ENCODE measurements around the gene SLC19A1. TPM values are rescaled to one million over a fixed set of nuclear protein-coding genes. Genes with fewer than 3 reads are reported as not detected.

Gene SLC19A1
- total RNA-seq, 4 donors from 2014 or later, result 7.0 to 9.8 (median 7.9) TPM

GRCh38 chr21:45515241-45516061, 26.8 kb downstream of the SLC19A1 start:
- Histone ChIP-seq H3K27me3 (no peaks in the 10 kb centered on the region), H3K9me3 (no peaks in the 10 kb centered on the region), H3K4me3 (no peak overlapping the region), H3K27ac (no peak overlapping the region), H3K36me3 (peaks cover 28% of the 10 kb centered on the region), H3K4me1 (no peaks in the 10 kb centered on the region)
- TF ChIP-seq, protein P1, sequence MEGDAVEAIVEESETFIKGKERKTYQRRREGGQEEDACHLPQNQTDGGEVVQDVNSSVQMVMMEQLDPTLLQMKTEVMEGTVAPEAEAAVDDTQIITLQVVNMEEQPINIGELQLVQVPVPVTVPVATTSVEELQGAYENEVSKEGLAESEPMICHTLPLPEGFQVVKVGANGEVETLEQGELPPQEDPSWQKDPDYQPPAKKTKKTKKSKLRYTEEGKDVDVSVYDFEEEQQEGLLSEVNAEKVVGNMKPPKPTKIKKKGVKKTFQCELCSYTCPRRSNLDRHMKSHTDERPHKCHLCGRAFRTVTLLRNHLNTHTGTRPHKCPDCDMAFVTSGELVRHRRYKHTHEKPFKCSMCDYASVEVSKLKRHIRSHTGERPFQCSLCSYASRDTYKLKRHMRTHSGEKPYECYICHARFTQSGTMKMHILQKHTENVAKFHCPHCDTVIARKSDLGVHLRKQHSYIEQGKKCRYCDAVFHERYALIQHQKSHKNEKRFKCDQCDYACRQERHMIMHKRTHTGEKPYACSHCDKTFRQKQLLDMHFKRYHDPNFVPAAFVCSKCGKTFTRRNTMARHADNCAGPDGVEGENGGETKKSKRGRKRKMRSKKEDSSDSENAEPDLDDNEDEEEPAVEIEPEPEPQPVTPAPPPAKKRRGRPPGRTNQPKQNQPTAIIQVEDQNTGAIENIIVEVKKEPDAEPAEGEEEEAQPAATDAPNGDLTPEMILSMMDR (IDR thresholded peaks at IDR 0.05), result no peak
- TF ChIP-seq POLR2AphosphoS5 (IDR thresholded peaks at IDR 0.05) (no peak), POLR2A (IDR thresholded peaks at IDR 0.05) (no peak), EP300 (IDR thresholded peaks at IDR 0.05) (no peak)
- 93% methylated on average over 14 of the region's 31 CpGs for WGBS
- DNase-seq (ENCODE audit: low spot score in 2 of 2), result peak; percentile 56 to 75

- H3K36me3 ChIP-seq, result peaks cover 38% of the 10 kb centered on the region
- no peak overlapping the region for H3K4me3 ChIP-seq
- no peaks in the 10 kb centered on the region for H3K27me3 ChIP-seq
- no peaks in the 10 kb centered on the region for H3K4me1 ChIP-seq
- peak; percentile 49 to 71 for DNase-seq (ENCODE audit: low spot score in 2 of 2)
- no peaks in the 10 kb centered on the region for H3K9me3 ChIP-seq
- WGBS, result 86% methylated on average over 9 of the region's 22 CpGs
- H3K27ac ChIP-seq, result peak overlapping the region; percentile 0
- TF ChIP-seq POLR2AphosphoS5 (IDR thresholded peaks at IDR 0.05) (no peak), POLR2A (IDR thresholded peaks at IDR 0.05) (no peak), EP300 (IDR thresholded peaks at IDR 0.05) (no peak)
- TF ChIP-seq, protein P1 (IDR thresholded peaks at IDR 0.05), result no peak
These were observed 27.8 kb downstream of the SLC19A1 start for GRCh38 chr21:45514311-45515021.

- WGBS, result 82% methylated on average over 6 of the region's 11 CpGs
- peak overlapping the region; percentile 0 for H3K27ac ChIP-seq
These were observed 28.4 kb downstream of the SLC19A1 start for GRCh38 chr21:45513741-45514310.

GRCh38 chr21:45513003-45513717, 29.1 kb downstream of the SLC19A1 start:
- Histone ChIP-seq H3K4me3 (no peak overlapping the region), H3K27me3 (no peaks in the 10 kb centered on the region), H3K27ac (peak overlapping the region; percentile 34), H3K4me1 (no peaks in the 10 kb centered on the region), H3K36me3 (peaks cover 43% of the 10 kb centered on the region), H3K9me3 (no peaks in the 10 kb centered on the region)
- TF ChIP-seq POLR2A (IDR thresholded peaks at IDR 0.05), result no peak
- 58% methylated on average over 5 of the region's 19 CpGs for WGBS
- peak; percentile 56 to 76 for DNase-seq (ENCODE audit: low spot score in 2 of 2)

More at GRCh38 chr21:45513741-45514310, 28.4 kb downstream of the SLC19A1 start:
- Histone ChIP-seq H3K4me1 (no peaks in the 10 kb centered on the region), H3K9me3 (no peaks in the 10 kb centered on the region), H3K4me3 (no peak overlapping the region), H3K36me3 (peaks cover 43% of the 10 kb centered on the region), H3K27me3 (no peaks in the 10 kb centered on the region)
- DNase-seq (ENCODE audit: low spot score in 2 of 2), result peak; percentile 34 to 72
- TF ChIP-seq POLR2A (IDR thresholded peaks at IDR 0.05) (no peak), POLR2AphosphoS5 (IDR thresholded peaks at IDR 0.05) (no peak)

DNA sequence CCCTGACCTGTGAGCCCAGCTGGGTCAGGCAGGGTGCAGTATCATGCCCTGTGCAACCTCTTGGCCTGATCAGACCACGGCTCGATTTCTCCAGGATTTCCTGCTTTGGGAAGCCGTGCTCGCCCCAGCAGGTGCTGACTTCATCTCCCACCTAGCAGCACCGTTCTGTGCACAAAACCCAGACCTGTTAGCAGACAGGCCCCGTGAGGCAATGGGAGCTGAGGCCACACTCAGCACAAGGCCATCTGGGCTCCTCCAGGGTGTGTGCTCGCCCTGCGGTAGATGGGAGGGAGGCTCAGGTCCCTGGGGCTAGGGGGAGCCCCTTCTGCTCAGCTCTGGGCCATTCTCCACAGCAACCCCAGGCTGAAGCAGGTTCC, 29.6 kb downstream of the SLC19A1 start:
- Histone ChIP-seq H3K27ac (peak overlapping the region; percentile 34), H3K36me3 (peaks cover 43% of the 10 kb centered on the region), H3K4me1 (no peaks in the 10 kb centered on the region), H3K27me3 (no peaks in the 10 kb centered on the region), H3K4me3 (no peak overlapping the region), H3K9me3 (no peaks in the 10 kb centered on the region)
- peak; percentile 44 to 65 for DNase-seq (ENCODE audit: low spot score in 2 of 2)
- TF ChIP-seq POLR2AphosphoS5 (IDR thresholded peaks at IDR 0.05), result no peak
- TF ChIP-seq EP300 (IDR thresholded peaks at IDR 0.05), result no peak
- TF ChIP-seq, protein P1 (IDR thresholded peaks at IDR 0.05), result no peak
- no peak for TF ChIP-seq POLR2A (IDR thresholded peaks at IDR 0.05)
- WGBS, result 89% methylated on average over 5 of the region's 8 CpGs
